Measurements from ENCODE around the gene BCAR1. TPM values are rescaled to one million over a fixed set of nuclear protein-coding genes. Genes with fewer than 3 reads are reported as not detected.
A peak's percentile ranks its signal among the peaks of the same experiment; 100 is the strongest.
"Not testable (repeated sequence)": the region's sequence is repeated elsewhere in the genome, so short reads cannot be mapped to it uniquely, and the experiment has no call there.

The BCAR1 gene
- polyA plus RNA-seq, 1 donor (not counting 4 experiments of a cell fraction or from before 2014, with no cell fraction given): 17.8 TPM

DNA sequence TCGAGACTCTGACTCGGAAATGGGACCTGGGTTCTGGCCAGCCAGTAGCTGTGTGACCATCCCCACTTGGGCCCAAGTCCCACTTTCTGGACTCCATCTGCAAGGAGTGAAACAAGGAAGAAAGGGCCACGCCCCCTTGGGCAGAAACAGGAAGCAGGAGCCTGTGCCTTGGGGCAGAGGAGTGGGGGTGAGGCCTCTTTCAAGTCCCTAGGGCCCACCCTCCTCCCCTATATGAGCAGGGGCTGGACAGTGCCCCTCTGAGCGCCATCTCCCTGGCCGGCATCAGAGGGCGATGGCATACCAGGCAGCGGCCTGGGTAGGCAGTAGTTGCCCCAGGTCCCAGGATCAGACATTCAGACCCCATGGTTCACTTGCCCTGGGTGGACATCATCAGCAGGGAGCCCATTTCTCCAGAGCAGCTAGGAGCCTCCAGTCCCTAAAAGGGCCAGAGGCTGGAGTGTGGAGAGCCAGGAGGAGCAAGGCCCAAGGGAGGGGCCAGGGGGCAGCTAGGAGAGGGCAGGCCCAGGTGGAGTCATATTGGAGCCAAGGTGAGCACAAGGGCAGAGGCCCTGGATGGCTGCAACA, 7.1 kb downstream of the BCAR1 start:
- Histone ChIP-seq H3K4me1 (ENCODE audit: control insufficient read depth, extremely low read depth, insufficient read depth, low read length) (peaks cover 63% of the 10 kb centered on the region), H3K4me2 (ENCODE audit: control insufficient read depth, extremely low read depth, insufficient read depth, low read depth, low read length) (peak overlapping the region; percentile 16), H3K9ac (ENCODE audit: control insufficient read depth, extremely low read depth, insufficient read depth, low read length) (peak overlapping the region; percentile 72), H3K79me2 (ENCODE audit: control insufficient read depth, insufficient read depth, low read length) (peaks cover 100% of the 10 kb centered on the region), H3K27me3 (ENCODE audit: control insufficient read depth, extremely low read depth, insufficient read depth, low read length) (no peaks in the 10 kb centered on the region), H3K4me3 (ENCODE audit: control insufficient read depth in 2 of 3, extremely low read depth in 1 of 3, insufficient read depth in 2 of 3, low read depth in 1 of 3, low read length in 3 of 3) (no peak overlapping the region), H3K36me3 (ENCODE audit: control insufficient read depth in 2 of 2, extremely low read depth in 1 of 2, insufficient read depth in 2 of 2, low read length in 2 of 2) (peaks cover 27 to 53% of the 10 kb centered on the region in 2 experiments), H3K27ac (ENCODE audit: control insufficient read depth, insufficient read depth, low read length) (peak overlapping the region; percentile 82), H2AFZ (ENCODE audit: control insufficient read depth, low read length) (no peak overlapping the region), H4K20me1 (ENCODE audit: control insufficient read depth, extremely low read depth, insufficient read depth, low read length) (peaks cover 22% of the 10 kb centered on the region), H3K9me1 (ENCODE audit: control insufficient read depth, extremely low read depth, insufficient read depth, low read length) (peaks cover under 1% of the 10 kb centered on the region), H3K9me3 (ENCODE audit: control insufficient read depth, low read depth, low read length) (no peaks in the 10 kb centered on the region)
- DNase-seq (ENCODE audit: low read depth, low spot score) (no peak), FAIRE-seq (no peak)
- no peak for TF ChIP-seq EZH2 (IDR thresholded peaks at IDR 0.05; ENCODE audit: low read length)
- TF ChIP-seq, protein P1, sequence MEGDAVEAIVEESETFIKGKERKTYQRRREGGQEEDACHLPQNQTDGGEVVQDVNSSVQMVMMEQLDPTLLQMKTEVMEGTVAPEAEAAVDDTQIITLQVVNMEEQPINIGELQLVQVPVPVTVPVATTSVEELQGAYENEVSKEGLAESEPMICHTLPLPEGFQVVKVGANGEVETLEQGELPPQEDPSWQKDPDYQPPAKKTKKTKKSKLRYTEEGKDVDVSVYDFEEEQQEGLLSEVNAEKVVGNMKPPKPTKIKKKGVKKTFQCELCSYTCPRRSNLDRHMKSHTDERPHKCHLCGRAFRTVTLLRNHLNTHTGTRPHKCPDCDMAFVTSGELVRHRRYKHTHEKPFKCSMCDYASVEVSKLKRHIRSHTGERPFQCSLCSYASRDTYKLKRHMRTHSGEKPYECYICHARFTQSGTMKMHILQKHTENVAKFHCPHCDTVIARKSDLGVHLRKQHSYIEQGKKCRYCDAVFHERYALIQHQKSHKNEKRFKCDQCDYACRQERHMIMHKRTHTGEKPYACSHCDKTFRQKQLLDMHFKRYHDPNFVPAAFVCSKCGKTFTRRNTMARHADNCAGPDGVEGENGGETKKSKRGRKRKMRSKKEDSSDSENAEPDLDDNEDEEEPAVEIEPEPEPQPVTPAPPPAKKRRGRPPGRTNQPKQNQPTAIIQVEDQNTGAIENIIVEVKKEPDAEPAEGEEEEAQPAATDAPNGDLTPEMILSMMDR (optimal IDR thresholded peaks at IDR 0.05 in 1 of 3, IDR thresholded peaks at IDR 0.05 in 1 of 3, conservative IDR thresholded peaks at IDR 0.05 in 1 of 3; ENCODE audit: extremely low read depth in 1 of 3, insufficient read depth in 2 of 3, low read length in 3 of 3): no peak
- dilution Hi-C loops (cut with MboI; ENCODE audit: extremely low pct_ligation_motif_present, low sequenced_read_pairs): loop anchor here (25.0 kb wide), 1 partner anchor 143 kb away; no protein-coding TSS in a partner anchor

DNA sequence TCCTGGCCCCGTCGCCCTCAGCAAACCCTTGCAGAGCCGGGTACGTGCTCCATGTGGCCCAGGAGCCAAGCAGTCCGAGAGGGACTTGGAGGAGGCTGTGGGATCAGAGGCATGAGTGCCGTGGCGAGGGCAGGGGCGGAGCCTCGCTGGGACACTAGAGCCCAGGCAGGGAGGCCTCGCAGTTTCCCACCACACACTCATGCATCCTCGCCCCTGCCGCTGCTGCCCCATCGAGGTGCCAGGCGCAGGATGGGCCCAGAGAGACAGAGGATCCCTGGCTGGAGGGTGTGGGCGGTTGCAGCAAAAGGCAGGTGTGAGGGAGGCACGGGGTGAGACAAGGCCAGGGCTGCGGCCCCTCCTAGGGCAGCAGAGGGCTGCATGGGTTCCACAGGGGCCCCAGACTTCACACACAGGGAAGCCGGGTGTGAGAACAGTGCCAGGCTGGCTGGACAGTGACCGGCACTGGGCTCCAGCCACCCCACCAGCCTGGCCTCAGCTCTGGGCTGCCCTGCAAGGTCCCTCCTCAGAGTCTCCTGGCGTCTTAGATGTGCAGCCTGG, 7.7 kb downstream of the BCAR1 start:
- peak overlapping the region; percentile 72 for H3K9ac ChIP-seq (ENCODE audit: control insufficient read depth, extremely low read depth, insufficient read depth, low read length)
- dilution Hi-C loops (cut with MboI; ENCODE audit: extremely low pct_ligation_motif_present, low sequenced_read_pairs): loop anchor here (25.0 kb wide), 1 partner anchor 144 kb away; no protein-coding TSS in a partner anchor
- TF ChIP-seq EZH2 (IDR thresholded peaks at IDR 0.05; ENCODE audit: low read length): no peak
- TF ChIP-seq, protein P1 (optimal IDR thresholded peaks at IDR 0.05 in 1 of 3, IDR thresholded peaks at IDR 0.05 in 1 of 3, conservative IDR thresholded peaks at IDR 0.05 in 1 of 3; ENCODE audit: extremely low read depth in 1 of 3, insufficient read depth in 2 of 3, low read length in 3 of 3): no peak
- H4K20me1 ChIP-seq (ENCODE audit: control insufficient read depth, extremely low read depth, insufficient read depth, low read length): peaks cover 23% of the 10 kb centered on the region
- H3K27ac ChIP-seq (ENCODE audit: control insufficient read depth, insufficient read depth, low read length): no peak overlapping the region
- H3K4me2 ChIP-seq (ENCODE audit: control insufficient read depth, extremely low read depth, insufficient read depth, low read depth, low read length): no peak overlapping the region
- peaks cover 63% of the 10 kb centered on the region for H3K4me1 ChIP-seq (ENCODE audit: control insufficient read depth, extremely low read depth, insufficient read depth, low read length)
- H3K36me3 ChIP-seq (ENCODE audit: control insufficient read depth in 2 of 2, extremely low read depth in 1 of 2, insufficient read depth in 2 of 2, low read length in 2 of 2): peaks cover 27 to 49% of the 10 kb centered on the region in 2 experiments
- no peak for FAIRE-seq
- no peak overlapping the region for H2AFZ ChIP-seq (ENCODE audit: control insufficient read depth, low read length)
- H3K79me2 ChIP-seq (ENCODE audit: control insufficient read depth, insufficient read depth, low read length): peaks cover 100% of the 10 kb centered on the region
- H3K4me3 ChIP-seq (ENCODE audit: control insufficient read depth in 2 of 3, extremely low read depth in 1 of 3, insufficient read depth in 2 of 3, low read depth in 1 of 3, low read length in 3 of 3): no peak overlapping the region
- no peak for DNase-seq (ENCODE audit: low read depth, low spot score)
- no peaks in the 10 kb centered on the region for H3K9me3 ChIP-seq (ENCODE audit: control insufficient read depth, low read depth, low read length)
- no peaks in the 10 kb centered on the region for H3K27me3 ChIP-seq (ENCODE audit: control insufficient read depth, extremely low read depth, insufficient read depth, low read length)
- H3K9me1 ChIP-seq (ENCODE audit: control insufficient read depth, extremely low read depth, insufficient read depth, low read length): no peaks in the 10 kb centered on the region

GRCh38 chr16:75242436-75243078, 8.9 kb downstream of the BCAR1 start:
- not testable (repeated sequence) for H3K9me3 ChIP-seq (ENCODE audit: control insufficient read depth, low read depth, low read length); H3K4me3 ChIP-seq (ENCODE audit: control insufficient read depth in 2 of 3, extremely low read depth in 1 of 3, insufficient read depth in 2 of 3, low read depth in 1 of 3, low read length in 3 of 3); H2AFZ ChIP-seq (ENCODE audit: control insufficient read depth, low read length); H3K9me1 ChIP-seq (ENCODE audit: control insufficient read depth, extremely low read depth, insufficient read depth, low read length); H3K27ac ChIP-seq (ENCODE audit: control insufficient read depth, insufficient read depth, low read length); DNase-seq (ENCODE audit: low read depth, low spot score); H3K9ac ChIP-seq (ENCODE audit: control insufficient read depth, extremely low read depth, insufficient read depth, low read length); FAIRE-seq; H3K4me2 ChIP-seq (ENCODE audit: control insufficient read depth, extremely low read depth, insufficient read depth, low read depth, low read length); H3K27me3 ChIP-seq (ENCODE audit: control insufficient read depth, extremely low read depth, insufficient read depth, low read length)
- Histone ChIP-seq H3K4me1 (ENCODE audit: control insufficient read depth, extremely low read depth, insufficient read depth, low read length) (peaks cover 56% of the 10 kb centered on the region), H3K36me3 (ENCODE audit: control insufficient read depth in 2 of 2, extremely low read depth in 1 of 2, insufficient read depth in 2 of 2, low read length in 2 of 2) (peaks cover 32 to 50% of the 10 kb centered on the region in 2 experiments), H3K79me2 (ENCODE audit: control insufficient read depth, insufficient read depth, low read length) (peaks cover 100% of the 10 kb centered on the region), H4K20me1 (ENCODE audit: control insufficient read depth, extremely low read depth, insufficient read depth, low read length) (peaks cover 15% of the 10 kb centered on the region)
- dilution Hi-C loops (cut with MboI; ENCODE audit: extremely low pct_ligation_motif_present, low sequenced_read_pairs): loop anchor here (25.0 kb wide), 1 partner anchor 145 kb away; no protein-coding TSS in a partner anchor

Data from keratinocyte (primary cell).